ENCODE measurements around the gene DKC1.

The DKC1 gene

DNA sequence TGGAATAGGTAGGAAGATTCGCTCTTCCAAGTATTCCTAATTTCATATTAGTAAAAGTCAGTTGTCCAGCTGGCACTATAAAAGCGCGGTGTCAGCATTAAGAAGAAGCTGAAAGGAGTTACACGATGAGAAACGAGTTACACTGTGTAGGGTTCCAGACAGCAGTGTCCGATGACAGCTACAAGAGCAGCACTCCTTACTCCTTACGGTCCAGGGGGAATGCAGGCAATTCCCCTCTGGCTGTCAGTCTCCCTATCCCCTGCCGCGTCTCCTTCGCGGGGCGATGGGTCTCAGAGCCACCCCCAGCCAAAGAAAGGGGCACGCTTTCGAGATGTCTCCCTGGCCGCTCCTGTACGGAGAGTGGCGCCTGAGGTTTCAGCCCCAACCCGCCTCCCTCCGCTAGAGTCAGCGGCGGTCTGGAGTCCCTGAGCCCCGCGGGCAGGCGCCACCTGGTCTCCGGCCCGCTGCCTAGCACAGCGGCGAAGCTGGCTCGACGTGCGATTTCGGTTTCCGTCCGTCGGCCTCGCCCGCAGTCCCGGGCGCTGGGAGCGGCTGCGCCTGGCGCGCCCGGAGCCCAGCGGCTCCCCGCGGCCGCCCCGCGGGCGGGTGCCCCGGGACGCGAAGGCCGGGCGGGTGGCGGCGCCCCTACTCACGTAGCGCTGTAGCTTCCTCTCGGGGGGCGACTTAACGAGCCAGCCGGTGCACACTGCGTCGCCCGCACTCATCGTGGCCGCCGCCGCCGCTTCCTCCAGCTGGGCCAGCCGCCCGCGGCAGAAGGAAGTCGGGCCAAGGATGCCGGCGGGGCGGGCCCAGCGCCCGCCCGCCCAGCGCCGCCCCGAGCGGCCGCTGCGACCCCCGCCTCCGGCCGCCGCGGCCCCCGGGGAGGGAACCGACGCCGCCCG lies 12.1 kb upstream of the DKC1 start, which contains the start of gene GAB3:
GAB3 (minus strand) TSS at position 777 of the 902 bp plus-strand sequence; CDS start at position 725, 52 bp downstream.
- Mint-ChIP-seq H3K27ac (peak within 1 kb of the TSS; percentile 78), H3K4me1 (ENCODE audit: low read depth) (peaks cover 26% of the 10 kb centered on the region), H3K4me3 (peak within 1 kb of the TSS; percentile 79), H3K36me3 (ENCODE audit: low read depth) (peaks cover 4% of the 10 kb centered on the region), H3K9me3 (no peaks in the 10 kb centered on the region), H3K27me3 (ENCODE audit: low read depth) (no peaks in the 10 kb centered on the region)
- peak; percentile 44 for DNase-seq (ENCODE audit: low spot score)

GRCh38 chrX:154751203-154751668 lies 11.4 kb upstream of the DKC1 start:
- Mint-ChIP-seq H3K27me3 (ENCODE audit: low read depth) (no peaks in the 10 kb centered on the region), H3K4me3 (peak overlapping the region; percentile 76), H3K27ac (peak overlapping the region; percentile 78), H3K9me3 (no peaks in the 10 kb centered on the region), H3K36me3 (ENCODE audit: low read depth) (peaks cover 1% of the 10 kb centered on the region), H3K4me1 (ENCODE audit: low read depth) (peaks cover 23% of the 10 kb centered on the region)
- no peak for DNase-seq (ENCODE audit: low spot score)

GRCh38 chrX:154751669-154752271 lies 10.9 kb upstream of the DKC1 start:
- peaks cover 23% of the 10 kb centered on the region for H3K4me1 Mint-ChIP-seq (ENCODE audit: low read depth)
- peak overlapping the region; percentile 78 for H3K27ac Mint-ChIP-seq
- no peaks in the 10 kb centered on the region for H3K27me3 Mint-ChIP-seq (ENCODE audit: low read depth)
- DNase-seq (ENCODE audit: low spot score), result no peak
- no peaks in the 10 kb centered on the region for H3K36me3 Mint-ChIP-seq (ENCODE audit: low read depth)
- no peaks in the 10 kb centered on the region for H3K9me3 Mint-ChIP-seq
- peak overlapping the region; percentile 76 for H3K4me3 Mint-ChIP-seq

DNA sequence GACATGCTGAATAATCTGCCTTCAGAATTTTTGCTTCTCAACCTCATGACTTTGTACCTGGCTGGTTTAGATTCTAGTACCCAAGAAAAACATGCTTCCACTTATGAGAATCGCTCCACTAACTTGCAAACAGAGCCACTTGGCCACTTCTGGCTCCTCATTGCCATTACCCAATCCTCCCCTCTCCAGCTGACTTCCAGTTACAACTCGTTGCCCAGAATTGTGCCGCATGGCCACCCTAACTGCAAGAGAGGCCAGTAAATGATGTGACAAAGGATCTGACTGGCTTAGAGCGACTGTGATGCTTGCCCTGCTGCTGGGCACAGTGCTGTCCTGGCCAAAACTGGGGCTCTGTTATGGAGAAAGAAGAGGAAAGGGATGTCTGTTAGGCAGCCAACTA lies 4.0 kb upstream of the DKC1 start:
- Mint-ChIP-seq H3K4me1 (ENCODE audit: low read depth) (peaks cover 12% of the 10 kb centered on the region), H3K27ac (no peak overlapping the region), H3K36me3 (ENCODE audit: low read depth) (no peaks in the 10 kb centered on the region), H3K27me3 (ENCODE audit: low read depth) (no peaks in the 10 kb centered on the region), H3K9me3 (no peaks in the 10 kb centered on the region), H3K4me3 (no peak overlapping the region)
- DNase-seq (ENCODE audit: low spot score), result no peak

GRCh38 chrX:154761977-154762536 lies 607 bp upstream of the DKC1 start:
- Mint-ChIP-seq H3K4me3 (peak overlapping the region; percentile 88), H3K27me3 (ENCODE audit: low read depth) (no peaks in the 10 kb centered on the region), H3K9me3 (no peaks in the 10 kb centered on the region), H3K36me3 (ENCODE audit: low read depth) (peaks cover 19% of the 10 kb centered on the region), H3K27ac (peak overlapping the region; percentile 90), H3K4me1 (ENCODE audit: low read depth) (peaks cover 20% of the 10 kb centered on the region)
- DNase-seq (ENCODE audit: low spot score), result no peak

DNA sequence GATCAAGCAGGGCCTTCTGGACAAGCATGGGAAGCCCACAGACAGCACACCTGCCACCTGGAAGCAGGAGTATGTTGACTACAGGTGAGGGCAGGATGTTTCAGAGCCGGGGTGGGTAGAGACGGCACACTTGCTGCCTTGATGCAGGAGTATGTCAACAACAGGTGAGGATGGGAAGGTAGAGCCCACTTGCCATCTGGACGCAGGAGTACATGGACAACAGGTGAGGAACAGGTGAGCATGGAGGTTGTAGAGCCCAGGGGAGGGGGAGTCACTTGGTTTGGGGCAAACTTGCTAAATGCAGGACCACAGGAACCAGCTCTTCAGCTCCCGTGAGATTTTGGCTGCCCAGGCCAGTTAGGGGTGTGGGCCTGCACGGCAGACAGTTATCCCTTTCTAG lies 12.0 kb downstream of the DKC1 start:
- no peaks in the 10 kb centered on the region for H3K9me3 Mint-ChIP-seq
- peaks cover 10% of the 10 kb centered on the region for H3K4me1 Mint-ChIP-seq (ENCODE audit: low read depth)
- H3K27ac Mint-ChIP-seq, result no peak overlapping the region
- H3K27me3 Mint-ChIP-seq (ENCODE audit: low read depth), result no peaks in the 10 kb centered on the region
- peaks cover 63% of the 10 kb centered on the region for H3K36me3 Mint-ChIP-seq (ENCODE audit: low read depth)
- DNase-seq (ENCODE audit: low spot score), result no peak
- H3K4me3 Mint-ChIP-seq, result no peak overlapping the region

DNA sequence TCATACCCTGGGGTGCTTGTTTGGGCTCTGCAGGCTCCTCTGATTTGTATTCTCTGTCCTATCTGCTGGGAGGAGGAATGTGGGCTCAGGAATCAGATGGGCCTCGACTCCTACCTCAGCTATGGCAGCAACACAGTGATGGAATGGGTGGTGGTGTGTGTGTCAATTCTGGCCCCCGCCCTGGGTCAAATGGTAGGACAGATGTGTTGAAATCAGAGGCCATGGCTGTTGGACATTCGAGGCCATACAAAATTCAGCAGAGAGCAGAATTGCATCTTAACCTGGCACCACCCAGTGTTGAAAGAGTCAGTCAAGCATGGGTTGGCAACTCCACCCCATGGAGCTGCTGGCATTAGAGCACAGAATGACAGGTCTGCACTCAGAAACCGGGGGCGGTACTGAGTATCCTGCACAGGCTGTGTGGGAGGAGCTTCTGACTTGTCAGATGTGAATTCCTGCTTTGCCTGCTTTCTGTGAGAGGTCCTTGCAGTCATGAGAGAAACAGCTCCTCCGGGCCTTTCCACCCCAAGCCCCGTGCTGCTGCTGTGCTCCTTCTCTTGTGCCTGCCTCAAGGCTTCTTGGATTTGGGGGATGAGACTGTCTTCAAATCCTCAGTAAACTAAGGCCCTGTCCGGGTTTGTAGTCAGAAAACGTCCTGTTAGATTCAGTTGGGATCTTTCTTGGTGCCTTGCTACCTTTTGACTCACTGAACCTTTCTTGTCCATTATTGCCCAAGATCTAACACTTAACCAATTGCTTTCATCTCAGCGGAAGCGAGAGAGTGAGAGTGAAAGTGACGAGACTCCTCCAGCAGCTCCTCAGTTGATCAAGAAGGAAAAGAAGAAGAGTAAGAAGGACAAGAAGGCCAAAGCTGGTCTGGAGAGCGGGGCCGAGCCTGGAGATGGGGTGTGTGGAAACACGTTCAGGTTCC lies 13.0 kb downstream of the DKC1 start:
- Mint-ChIP-seq H3K9me3 (no peaks in the 10 kb centered on the region), H3K27ac (no peak overlapping the region), H3K36me3 (ENCODE audit: low read depth) (peaks cover 60% of the 10 kb centered on the region), H3K27me3 (ENCODE audit: low read depth) (no peaks in the 10 kb centered on the region), H3K4me3 (no peak overlapping the region), H3K4me1 (ENCODE audit: low read depth) (peaks cover 10% of the 10 kb centered on the region)
- DNase-seq (ENCODE audit: low spot score), result peak; percentile 38

GRCh38 chrX:154776753-154777152 lies 14.1 kb downstream of the DKC1 start:
- peaks cover 11% of the 10 kb centered on the region for H3K4me1 Mint-ChIP-seq (ENCODE audit: low read depth)
- no peak for DNase-seq (ENCODE audit: low spot score)
- no peaks in the 10 kb centered on the region for H3K9me3 Mint-ChIP-seq
- H3K4me3 Mint-ChIP-seq, result no peak overlapping the region
- no peaks in the 10 kb centered on the region for H3K27me3 Mint-ChIP-seq (ENCODE audit: low read depth)
- H3K36me3 Mint-ChIP-seq (ENCODE audit: low read depth), result peaks cover 59% of the 10 kb centered on the region
- no peak overlapping the region for H3K27ac Mint-ChIP-seq

DNA sequence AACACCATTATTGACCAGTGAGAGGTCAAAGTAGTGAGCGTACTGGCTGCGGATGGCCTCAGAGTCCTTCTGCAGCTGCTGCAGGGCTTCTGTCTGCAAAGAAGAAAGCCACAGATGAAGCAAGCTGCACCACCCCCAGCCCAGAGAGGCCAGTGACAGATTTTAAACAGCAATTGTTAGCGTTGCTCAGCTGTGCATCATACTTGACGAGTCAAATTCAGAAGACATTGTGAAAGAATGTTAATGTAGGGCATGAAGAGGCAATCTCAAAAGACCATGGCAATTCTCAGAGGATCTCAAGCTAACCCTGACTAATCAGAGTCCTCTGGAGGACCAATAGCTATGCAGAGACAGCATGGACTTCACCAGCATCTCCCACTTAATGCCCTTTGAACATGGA lies 16.6 kb downstream of the DKC1 start:
- no peak overlapping the region for H3K27ac Mint-ChIP-seq
- peaks cover 56% of the 10 kb centered on the region for H3K36me3 Mint-ChIP-seq (ENCODE audit: low read depth)
- DNase-seq (ENCODE audit: low spot score), result no peak
- no peaks in the 10 kb centered on the region for H3K9me3 Mint-ChIP-seq
- no peaks in the 10 kb centered on the region for H3K27me3 Mint-ChIP-seq (ENCODE audit: low read depth)
- H3K4me3 Mint-ChIP-seq, result no peak overlapping the region
- peaks cover 24% of the 10 kb centered on the region for H3K4me1 Mint-ChIP-seq (ENCODE audit: low read depth)

DNA sequence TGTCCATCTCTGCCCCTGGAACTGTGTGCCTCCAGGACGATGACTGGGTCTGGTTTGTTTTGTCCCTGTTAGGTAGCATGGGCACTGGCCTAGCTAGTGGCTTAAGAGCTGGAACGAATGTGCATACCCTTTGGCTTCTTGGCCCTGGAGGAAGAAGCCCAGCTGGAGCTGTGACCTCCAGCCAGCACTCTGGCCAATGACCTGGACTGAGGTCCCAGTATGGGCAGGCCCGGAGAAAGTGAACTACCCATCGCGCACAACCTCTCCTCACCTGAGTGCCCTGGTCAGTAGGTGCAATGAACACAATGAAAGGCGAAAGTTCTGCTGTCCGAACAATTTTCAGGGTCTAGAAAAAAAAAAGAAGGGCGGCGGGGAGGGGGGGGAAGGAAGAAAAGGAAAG lies 18.3 kb downstream of the DKC1 start:
- Mint-ChIP-seq H3K9me3 (no peaks in the 10 kb centered on the region), H3K4me3 (no peak overlapping the region), H3K36me3 (ENCODE audit: low read depth) (peaks cover 52% of the 10 kb centered on the region), H3K27me3 (ENCODE audit: low read depth) (no peaks in the 10 kb centered on the region), H3K4me1 (ENCODE audit: low read depth) (peaks cover 21% of the 10 kb centered on the region), H3K27ac (no peak overlapping the region)
- no peak for DNase-seq (ENCODE audit: low spot score)

GRCh38 chrX:154784149-154784995 lies 21.7 kb downstream of the DKC1 start:
- peak overlapping the region; percentile 76 for H3K4me3 Mint-ChIP-seq

DNA sequence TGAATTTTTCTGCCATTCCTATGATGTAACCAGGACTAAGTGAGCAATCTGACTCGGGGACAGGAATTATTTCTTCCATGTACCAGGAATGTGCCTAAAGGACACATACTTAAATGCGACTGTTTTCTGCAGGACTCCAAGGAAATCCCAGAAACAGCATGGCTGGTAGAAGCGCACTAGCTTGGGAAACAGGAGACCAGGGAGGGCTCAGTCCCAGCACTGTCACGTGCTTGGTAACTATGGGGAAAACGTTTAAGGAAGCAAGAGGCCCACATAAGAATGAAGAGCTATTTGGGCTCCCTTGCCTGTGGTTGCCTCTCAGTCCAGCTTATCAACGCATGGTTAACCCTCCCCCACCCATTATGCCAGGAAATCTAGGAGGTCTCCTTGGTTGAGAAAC lies 23.1 kb downstream of the DKC1 start:
- Mint-ChIP-seq H3K36me3 (ENCODE audit: low read depth) (peaks cover 45% of the 10 kb centered on the region), H3K4me1 (ENCODE audit: low read depth) (peaks cover 20% of the 10 kb centered on the region), H3K27me3 (ENCODE audit: low read depth) (no peaks in the 10 kb centered on the region), H3K4me3 (no peak overlapping the region), H3K9me3 (no peaks in the 10 kb centered on the region), H3K27ac (no peak overlapping the region)
- no peak for DNase-seq (ENCODE audit: low spot score)

More at GRCh38 chrX:154784149-154784995, 21.7 kb downstream of the DKC1 start:
- H3K27ac Mint-ChIP-seq, result peak overlapping the region; percentile 74
- H3K27me3 Mint-ChIP-seq (ENCODE audit: low read depth), result no peaks in the 10 kb centered on the region
- DNase-seq (ENCODE audit: low spot score), result no peak
- no peaks in the 10 kb centered on the region for H3K9me3 Mint-ChIP-seq
- H3K36me3 Mint-ChIP-seq (ENCODE audit: low read depth), result peaks cover 42% of the 10 kb centered on the region
- H3K4me1 Mint-ChIP-seq (ENCODE audit: low read depth), result peaks cover 20% of the 10 kb centered on the region

DNA sequence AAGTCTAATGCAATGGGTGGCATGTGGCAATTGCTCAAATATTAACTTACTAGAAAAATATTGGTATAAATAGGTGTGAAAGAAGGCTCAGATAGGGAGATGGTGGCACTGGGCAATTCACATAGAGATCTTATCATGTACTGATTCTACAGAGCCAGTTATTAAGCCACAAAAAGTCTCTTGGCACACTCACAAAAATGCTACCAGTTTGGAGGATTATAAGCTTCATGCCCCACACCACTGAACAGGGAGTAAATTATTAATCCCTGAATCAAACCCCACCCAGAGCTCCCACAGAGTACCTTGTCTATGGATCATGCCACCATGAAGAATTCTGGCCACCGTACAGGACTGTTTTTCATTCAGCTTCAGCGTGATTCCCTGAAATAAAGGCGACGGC lies 28.8 kb downstream of the DKC1 start:
- no peaks in the 10 kb centered on the region for H3K9me3 Mint-ChIP-seq
- peaks cover 16% of the 10 kb centered on the region for H3K36me3 Mint-ChIP-seq (ENCODE audit: low read depth)
- H3K4me1 Mint-ChIP-seq (ENCODE audit: low read depth), result peaks cover 7% of the 10 kb centered on the region
- DNase-seq (ENCODE audit: low spot score), result no peak
- no peaks in the 10 kb centered on the region for H3K27me3 Mint-ChIP-seq (ENCODE audit: low read depth)
- H3K27ac Mint-ChIP-seq, result no peak overlapping the region
- no peak overlapping the region for H3K4me3 Mint-ChIP-seq

All from T-helper 2 cell treated with Interferon-gamma antibody and Interleukin-4, amounts not matched to agents 5 μg/mL and 100 μg/mL, for 36 hours (primary cell).